NCI-H345 (cell line): Measurements from ENCODE around the gene PKP2.
A peak's percentile ranks its signal among the peaks of the same experiment; 100 is the strongest.
"Not testable (repeated sequence)": the region's sequence is repeated elsewhere in the genome, so short reads cannot be mapped to it uniquely, and the experiment has no call there.

Experiments
- DNase-seq: peaks from one replicate; lab custom pipeline; 2025; lab: John Stamatoyannopoulos, UW

The PKP2 gene

DNA sequence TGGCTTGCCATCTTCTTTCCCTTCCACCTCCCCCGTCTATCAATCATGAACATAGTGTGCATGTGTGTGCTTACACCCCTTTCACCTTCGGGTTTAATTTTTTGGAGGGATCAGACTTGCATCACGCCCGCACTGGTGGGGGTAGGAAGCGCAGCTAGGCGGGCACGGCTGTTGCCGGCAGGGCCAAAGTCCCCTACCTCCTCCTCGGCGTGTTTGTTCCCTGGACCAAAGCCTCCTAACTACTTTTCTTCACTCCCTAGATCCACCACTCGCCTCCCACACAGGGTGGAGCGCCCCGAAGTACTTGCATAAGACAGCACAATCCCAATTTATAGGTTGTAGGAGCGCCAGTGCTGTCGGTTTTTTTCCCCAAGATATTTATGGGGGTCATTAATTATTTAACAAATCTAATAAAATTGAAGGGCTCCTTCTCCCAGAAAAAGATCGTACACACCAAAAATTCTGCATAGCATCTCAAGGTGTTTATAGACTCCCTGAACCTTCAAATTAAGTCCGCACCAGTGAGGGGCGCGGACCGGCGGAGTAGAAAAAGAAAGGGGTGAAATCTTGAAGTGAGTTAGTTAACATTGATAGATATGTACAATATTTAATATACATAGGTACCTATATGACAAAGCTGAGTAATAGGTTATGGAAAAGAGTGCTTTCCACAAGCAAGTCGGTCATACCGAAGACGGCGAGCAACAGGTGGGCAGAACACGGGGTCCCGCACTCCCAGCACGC lies 717 bp downstream of the PKP2 start:
- DNase-seq = no peak

DNA sequence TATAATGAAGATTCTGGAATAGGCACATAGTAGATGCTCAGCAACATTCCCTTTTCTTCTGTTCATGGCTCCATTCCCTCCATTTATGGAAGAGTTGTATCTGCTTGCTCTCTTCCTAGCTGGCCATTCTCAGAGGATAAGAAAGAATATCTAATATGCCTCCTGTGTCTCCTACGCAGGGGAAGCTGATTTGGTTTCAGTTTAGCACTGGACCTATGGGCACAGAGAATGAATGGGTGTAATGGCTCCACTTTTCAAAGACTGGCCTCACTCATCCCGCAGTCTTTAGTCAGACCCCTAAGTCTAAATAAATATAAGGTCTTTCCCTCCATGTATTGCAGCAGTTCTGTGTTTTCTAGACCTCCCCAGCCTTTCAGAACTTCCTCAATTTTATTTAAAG lies 2.0 kb downstream of the PKP2 start:
- DNase-seq = no peak

DNA sequence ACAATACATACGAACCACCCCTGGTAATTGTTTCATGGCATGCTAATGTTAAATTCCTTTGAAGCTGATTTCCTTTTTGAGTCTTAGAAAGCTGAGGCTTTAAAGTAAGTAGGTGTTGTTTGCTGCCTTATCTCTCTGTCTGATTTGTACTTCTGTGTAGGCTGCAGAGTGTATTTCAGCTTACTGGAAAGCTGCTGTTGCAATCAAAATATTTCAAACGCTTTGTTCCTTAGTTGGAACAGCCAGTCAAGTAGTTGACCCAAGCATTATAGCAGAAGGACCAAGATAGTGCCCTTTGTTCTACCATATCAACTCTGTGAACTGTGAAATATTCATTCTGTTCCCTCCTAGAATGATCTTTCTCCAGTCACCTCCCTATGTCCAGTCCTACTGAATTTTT lies 3.1 kb downstream of the PKP2 start:
- no peak for DNase-seq

DNA sequence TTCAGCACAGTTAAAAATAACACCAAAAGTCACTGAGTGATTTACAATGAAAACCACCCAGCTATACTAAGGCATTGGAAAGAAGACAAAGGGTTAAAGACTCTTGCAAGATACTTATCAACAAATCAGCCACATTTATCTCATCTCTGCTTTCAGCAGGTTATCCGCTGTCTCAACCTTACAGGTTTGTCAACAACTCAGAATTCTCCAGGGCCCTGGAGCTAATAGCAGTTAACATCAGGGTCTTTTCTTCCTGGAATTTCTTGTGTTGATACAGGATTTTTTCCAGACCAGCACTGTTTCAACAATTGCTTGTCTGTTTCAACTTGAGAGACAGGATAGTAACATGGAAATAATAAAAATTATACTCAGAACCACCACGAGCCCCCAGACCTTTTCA lies 3.5 kb downstream of the PKP2 start:
- no peak for DNase-seq

DNA sequence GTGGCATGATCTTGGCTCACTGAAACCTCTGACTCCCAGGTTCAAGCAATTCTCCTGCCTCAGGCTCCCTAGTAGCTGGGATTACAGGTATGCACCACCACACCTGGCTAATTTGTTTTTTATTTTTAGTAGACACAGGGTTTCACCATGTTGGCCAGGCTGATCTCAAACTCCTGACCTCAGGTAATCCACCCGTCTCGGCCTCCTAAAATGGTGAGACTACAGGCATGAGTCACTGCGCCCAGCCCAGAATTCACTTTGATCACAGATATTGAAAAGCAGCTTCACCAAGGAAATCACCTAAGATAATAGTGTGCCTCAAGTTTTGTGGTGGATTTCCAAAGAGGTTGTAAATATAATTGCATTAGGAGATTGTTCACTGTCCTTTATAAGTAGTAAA lies 4.2 kb downstream of the PKP2 start:
- DNase-seq = not testable (repeated sequence)

DNA sequence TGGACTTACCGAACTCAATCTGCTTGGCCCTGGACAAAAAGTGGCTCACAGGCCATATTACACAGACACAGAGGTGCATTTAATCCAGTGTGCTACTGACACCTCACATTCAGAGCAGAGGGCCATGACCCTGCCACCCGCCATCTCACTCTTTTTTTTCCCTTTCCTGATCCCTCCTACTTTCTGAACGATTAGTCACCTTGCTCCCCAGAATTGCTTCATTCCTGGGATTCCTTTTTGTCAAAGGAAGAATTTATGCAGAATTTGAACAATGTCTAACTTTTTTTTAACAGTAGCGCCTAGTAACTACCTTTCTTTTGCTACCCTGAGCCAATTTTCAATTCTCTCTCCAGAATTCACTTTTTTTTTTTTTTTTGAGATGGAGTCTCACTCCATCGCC lies 4.6 kb downstream of the PKP2 start:
- DNase-seq = no peak

DNA sequence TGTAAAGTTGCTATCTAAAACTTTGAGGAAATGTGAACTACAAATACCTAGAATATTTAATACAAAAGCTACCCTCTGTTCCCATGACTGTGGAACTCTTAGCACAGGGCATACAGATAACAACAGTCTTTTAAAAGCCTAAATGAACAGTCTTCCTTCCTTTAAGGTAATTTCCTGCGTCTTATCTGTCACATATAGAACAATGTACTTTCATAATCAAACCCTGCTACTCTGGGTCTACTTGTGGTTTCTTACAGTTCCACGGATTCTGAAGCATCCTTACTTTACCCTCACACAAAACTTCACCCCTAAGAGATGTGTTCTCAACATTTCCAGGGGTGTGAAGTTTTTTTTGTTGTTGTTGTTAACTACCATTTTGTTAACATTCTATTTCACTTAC lies 5.1 kb downstream of the PKP2 start:
- DNase-seq = no peak

DNA sequence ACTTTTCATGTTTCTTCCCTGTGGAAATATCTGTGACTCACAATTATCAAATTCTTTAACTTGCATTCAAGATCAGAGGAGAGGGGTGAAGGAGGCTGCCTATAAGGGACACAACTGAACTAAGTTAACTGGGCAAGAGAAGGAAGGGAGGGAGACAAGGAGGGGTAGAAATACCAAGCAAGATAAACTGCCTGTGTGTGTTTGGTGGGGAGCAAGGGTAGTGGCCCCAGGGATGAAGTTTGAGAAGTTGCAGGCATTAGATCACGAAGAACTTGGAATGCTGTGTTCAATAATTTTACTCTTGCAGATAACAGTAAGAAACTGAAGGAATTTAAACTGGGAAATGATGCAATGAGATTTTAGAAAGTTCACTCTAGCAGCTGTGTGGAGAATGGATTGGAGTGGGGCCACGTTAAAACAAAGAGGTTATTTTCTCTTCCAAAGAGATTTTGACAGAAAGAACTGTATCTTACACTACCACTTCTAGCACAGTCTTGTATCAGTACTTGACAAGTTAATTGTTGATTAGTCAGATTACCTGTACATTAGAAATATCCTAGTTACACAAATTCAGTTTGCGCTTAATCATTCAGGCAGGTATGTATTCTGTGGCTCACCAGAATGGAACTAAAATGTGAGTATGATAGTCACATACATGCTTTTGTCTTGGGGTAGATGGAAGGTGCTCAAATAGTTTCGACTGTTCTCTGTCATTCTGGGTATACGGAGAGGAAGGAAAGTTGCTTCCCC lies 7.4 kb downstream of the PKP2 start:
- no peak for DNase-seq

DNA sequence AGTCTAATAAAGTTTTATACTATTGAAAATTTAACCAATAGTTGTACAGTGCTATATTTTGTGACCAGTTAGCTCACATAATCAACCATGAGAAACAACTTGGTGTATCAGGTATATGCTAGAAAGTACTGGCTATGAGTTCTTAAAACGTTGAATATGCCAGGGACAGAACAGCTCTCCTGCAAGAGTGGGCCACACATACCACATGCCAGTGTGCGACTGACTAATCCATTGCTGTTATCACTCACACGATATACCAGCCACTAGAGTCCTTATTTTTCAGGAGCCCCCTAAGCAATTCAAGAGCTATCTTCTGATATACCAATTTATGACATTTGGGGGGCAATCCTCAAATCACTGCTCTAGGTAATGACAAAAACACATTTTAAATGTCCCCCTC lies 9.5 kb downstream of the PKP2 start:
- no peak for DNase-seq

DNA sequence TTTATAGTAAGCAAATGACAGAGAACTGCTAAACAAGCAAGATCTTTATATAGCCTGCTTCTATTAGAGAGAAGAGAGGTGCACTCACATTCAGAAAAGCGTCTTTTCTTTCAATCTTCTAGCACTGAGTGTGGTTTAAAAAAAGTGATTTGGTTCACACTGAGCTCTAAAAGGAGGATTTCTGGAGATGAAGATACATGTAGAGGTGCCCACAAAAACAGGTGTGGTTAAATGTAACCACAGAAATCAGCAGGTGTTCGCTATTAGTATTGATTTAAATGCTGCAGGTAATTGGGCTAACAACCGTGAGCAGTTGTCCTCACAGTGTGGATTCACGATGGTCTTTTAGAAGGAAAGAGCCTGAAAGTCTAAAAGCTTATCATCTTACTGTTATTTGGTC lies 10.7 kb downstream of the PKP2 start:
- peak; percentile 30 for DNase-seq

DNA sequence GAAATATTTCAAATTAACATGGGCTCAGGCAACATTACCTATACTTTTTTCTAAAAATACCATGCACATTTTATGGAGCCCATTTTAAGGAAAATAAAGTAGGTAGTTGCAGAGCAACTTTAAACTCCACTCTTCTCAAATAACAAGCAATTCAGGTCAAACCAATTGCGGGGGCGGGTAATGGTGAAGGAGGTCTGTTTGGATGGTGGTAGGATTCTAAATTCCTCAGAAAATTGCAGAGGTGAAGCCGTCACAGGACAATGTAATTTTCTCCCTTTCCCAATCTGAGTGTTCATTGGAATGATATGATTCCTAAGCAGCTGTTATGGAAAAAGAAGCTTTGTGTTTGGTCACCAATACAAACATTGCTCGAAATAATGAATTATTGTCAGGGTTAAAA lies 11.6 kb downstream of the PKP2 start:
- DNase-seq = no peak

DNA sequence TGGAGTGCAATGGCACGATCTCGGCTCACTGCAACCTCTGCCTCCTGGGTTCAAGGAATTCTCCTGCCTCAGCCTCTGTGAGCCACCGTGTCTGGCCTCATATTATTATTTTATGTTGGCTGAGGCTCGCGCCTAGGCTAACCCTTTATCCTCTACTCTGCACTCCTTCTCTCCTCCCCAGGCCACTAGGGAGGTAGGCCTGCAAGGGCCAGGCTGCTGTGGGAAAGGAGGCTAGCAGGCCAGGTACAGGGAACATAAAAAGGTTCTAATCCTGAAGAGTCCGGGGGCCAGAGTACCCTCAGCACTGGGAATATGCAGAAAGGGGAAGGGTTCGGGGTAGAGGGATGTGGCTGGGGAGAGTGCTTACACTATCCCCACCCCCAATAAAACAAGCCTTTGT lies 14.9 kb downstream of the PKP2 start:
- no peak for DNase-seq

DNA sequence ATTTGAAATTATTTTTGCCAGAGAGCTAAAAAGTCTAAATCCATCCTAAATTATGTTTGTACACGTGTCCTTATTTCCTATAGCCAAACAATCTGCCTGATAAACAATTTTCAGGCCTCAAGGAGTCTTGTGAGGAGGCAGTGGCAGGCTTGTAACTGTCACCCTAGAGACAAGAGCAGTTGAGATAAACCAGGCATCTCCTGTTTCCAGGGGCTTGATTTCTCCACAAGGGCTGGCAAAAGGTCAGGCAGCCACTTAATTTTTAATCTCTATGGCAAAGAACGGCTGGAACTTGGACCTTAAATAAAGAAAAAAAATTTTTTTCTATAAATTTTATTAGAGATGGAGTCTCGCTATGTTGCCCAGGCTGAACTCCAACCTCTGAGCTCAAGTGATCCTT lies 15.5 kb downstream of the PKP2 start:
- no peak for DNase-seq

DNA sequence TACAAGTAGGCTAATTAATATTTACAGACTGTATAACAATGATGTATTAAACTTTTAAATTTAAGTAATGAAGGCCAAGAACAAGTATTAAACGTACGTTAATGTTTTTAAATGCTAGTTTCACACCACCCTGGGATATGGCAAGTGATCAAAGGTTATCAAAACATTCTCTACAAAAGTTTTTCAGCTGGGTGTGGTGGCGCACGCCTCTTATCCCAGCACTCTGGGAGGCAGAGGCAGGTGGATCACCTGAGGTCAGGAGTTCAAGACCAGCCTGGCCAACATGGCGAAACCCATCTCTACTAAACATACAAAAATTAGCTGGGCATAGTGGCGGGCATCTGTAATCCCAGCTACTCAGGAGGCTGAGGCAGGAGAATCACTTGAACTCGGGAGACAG lies 17.5 kb downstream of the PKP2 start:
- not testable (repeated sequence) for DNase-seq

DNA sequence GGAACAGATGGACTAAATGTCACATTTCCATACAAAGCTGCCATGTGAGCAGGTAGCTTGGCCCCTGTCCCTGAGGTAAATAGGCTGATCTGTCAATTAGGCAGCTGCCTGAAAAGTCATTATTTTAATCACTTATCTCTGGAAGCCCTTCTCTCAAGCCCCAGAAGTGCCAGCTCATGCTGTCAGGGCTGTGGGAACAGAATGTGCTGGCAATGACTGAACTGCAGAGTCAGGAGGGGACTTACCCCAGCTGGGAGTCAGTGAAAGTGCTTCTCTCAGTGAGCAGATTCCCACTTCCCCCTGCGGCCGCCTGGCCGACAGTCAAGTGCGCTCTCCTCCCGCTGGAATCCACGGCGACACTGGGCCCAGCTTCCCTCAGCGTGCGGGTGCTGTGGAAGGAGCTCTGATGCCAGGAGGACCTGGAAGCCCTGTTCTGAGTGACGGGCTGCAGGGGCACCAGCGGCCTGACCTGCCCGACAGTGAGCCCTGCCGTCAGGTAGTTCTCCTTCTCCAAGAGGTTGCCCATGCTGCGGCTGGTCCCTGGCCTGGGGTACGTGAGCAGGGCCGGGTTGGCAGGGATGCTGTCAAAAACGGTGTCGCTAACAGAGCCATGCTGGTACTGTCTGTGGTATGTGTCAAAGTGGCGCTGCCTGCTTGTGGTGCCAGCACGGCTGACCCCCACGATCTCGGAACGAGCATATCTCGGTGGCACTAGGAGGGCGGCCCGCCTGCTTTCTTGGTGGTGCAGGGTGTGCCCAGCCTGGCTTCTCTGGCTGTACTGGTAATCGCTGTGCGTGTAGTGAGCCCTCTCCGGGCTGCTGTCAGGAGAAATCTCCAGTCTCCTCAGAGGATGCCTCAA lies 18.7 kb downstream of the PKP2 start:
- DNase-seq = no peak

DNA sequence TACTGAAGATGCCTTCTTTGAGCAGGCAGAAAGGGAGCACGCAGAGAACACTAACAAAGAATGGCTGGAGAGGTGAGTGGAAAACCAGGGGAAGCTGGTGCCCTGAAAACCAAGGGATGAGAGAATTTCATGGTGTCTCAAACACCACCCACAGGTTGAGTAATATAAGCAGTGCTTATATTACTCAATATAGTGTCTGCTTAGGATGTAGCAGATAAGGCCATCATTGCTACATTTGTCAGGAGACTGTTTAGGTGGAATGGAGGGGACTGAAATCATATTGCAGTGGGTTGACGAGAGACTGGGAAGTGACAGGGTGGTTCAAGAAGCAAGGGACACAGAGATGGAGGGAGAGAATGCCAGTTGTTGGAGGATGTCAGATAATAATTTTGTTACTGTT lies 20.6 kb downstream of the PKP2 start:
- no peak for DNase-seq

DNA sequence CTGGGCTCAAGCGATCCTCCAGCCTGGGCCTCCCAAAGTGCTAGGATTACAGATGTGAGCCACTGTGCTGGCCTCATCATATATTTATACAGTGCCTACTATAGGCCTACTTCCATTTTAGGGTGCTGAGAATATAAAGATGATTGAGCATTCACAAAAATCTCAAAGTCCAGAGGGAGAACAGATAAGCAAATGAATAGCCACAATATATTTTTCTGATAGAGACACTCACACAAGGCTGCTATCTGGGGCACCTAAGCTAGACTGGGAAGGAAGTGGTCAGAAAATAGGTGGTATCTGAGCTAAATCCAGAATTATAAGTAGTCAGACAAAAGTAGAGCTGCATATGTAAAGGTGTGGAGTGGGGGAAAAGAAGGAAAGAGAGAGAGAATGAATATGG lies 21.6 kb downstream of the PKP2 start:
- no peak for DNase-seq

DNA sequence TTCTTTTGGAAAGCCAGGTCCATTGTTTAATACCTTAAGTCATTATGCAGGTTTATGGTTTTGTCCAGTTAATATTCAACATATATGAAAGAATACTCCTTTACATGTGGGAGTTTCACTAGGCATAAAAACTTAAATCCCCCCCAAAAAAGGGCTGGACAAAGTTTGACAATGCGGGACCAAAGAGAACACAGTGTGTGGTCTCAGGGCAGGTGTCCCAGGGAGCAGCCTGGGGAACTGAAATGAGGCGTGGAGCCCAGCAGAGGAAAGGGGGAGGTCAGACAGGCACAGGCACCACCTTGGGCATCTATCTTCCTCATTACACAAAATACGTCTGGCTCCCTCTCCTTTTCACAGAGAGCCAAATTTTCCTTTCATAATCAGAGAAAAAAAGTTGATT lies 22.5 kb downstream of the PKP2 start:
- no peak for DNase-seq

DNA sequence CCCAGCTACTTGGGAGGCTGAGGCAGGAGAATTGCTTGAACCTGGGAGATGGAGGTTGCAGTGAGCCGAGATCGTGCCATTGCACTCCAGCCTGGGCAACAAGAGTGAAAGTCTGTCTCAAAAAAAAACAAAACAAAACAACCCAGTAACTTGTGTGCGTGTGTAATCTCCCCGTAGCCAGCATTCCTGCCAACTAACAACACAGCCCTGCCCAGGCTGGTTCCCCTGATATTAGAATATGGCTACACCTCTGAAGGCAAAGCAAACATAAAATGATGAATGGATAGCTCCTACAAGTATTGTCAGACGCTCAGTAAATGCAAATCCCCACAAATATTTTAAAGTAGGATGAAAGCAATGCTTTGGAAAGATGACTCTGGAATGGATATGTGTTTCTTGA lies 24.2 kb downstream of the PKP2 start:
- not testable (repeated sequence) for DNase-seq

DNA sequence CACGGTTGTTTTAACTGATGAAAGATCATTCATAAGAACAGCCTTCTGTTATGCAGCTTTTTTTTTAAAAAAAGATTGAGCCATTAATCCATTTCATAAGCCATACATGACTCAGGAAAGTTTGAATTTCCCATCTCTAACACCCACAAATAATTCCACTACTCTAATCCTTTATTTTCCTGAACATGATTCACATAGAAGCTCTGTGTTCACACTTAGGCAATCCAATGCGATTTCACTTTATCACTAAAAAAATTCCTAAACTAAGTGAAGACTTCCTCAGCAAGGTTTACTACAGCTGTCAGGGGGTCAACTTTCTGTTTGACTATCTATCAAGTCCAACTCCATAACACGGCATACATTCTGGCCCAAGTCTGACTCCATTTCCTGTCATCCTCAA lies 25.9 kb downstream of the PKP2 start:
- DNase-seq = no peak

DNA sequence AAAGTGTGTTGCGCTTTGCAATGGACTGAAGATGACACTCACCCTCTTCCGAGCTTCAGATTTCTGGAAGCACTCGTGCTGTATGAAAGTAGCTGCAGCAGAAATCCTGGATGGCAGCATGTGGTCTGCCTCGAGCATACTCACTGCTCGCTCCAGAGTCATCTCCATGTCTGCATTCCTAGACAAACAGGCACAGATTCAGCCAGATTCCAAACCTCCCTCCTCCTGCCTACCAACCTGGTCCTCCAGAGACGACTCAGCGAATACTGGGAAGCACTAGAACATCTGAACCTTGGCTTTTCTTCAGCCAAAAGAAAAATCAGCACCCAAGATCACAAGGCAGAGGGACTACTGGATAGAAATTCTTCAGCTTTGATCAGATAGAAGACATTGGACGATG lies 27.7 kb downstream of the PKP2 start:
- no peak for DNase-seq

DNA sequence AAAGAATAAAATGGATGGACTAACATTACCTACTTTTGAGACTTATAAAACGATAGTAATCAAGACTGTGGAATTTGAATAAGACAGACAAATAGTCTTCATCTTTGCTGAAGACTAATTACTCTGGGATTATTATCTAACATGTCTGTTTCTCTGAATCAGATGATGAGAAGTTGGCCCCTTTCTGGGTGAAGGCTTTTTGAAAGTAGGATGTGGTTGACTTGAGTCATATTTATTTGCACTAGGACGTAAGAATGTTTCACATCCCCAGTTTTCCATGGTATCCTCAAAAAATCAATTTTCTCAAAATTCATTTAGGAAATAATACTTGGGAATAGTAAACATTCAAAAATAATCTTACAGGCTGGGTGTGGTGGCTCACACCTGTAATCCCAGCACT lies 31.8 kb downstream of the PKP2 start:
- no peak for DNase-seq

DNA sequence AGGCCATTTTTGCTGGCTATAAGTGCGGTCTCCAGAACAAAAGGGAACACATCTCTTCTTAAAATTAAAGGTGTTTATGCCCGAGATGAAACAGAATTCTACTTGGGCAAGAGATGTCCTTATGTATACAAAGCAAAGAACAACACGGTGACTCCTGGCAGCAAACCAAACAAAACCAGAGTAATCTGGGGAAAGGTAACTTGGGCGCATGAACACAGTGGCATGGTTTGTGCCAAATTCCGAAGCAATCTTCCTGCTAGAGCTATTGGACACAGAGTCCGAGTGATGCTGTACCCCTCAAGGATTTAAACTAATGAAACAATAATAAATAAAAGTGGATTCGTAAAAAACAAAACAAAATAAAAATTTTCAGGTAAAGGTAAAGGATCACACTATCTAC lies 33.4 kb downstream of the PKP2 start:
- DNase-seq = no peak
